Stomach (tissue), 9 donors: ENCODE data around the gene ANXA9. TPM values are rescaled to one million over a fixed set of nuclear protein-coding genes. Genes with fewer than 3 reads are reported as not detected.

Experiments used
- DNase-seq, 2 donors: peaks; one replicate each; pipeline versions ENCODE4 v3.0.0 to v3.0.0-alpha.2; 2013 to 2019
- H3K27ac ChIP-seq, 5 donors: fragments of 200-600 bp in 4 of 5; sonication (generic) in 4 of 5; one replicate each; pipeline ENCODE4 v1.5.1; 2013 to 2019; ENCODE audit warnings: mild to moderate bottlenecking in 1 of 5, moderate library complexity in 1 of 5
- H3K27me3 ChIP-seq, 3 donors: fragments of 200-600 bp; sonication (generic); one replicate each; pipeline ENCODE4 v1.5.1; 2017 to 2019; ENCODE audit warnings: mixed run types in 1 of 3
- H3K36me3 ChIP-seq, 4 donors: fragments of 200-600 bp; sonication (generic); 1 replicate in 3 of 4; 2 replicates in 1 of 4; pipeline ENCODE4 v1.5.1; 2016 to 2019
- H3K4me1 ChIP-seq, 4 donors: fragments of 200-600 bp; sonication (generic); one replicate each; pipeline ENCODE4 v1.5.1; 2016 to 2019
- H3K4me3 ChIP-seq, 4 donors: fragments of 200-600 bp; sonication (generic) in 3 of 4; one replicate each; pipeline ENCODE4 v1.5.1; 2016 to 2019; ENCODE audit warnings: mild to moderate bottlenecking in 1 of 4
- H3K9me3 ChIP-seq, 4 donors: fragments of 200-600 bp; sonication (generic); one replicate each; pipeline ENCODE4 v1.5.1; 2016 to 2019
- EP300 ChIP-seq: sonication (generic); formaldehyde crosslinking; IDR thresholded peaks from one replicate; pipeline ENCODE4 v1.6.1; 2017; ENCODE audit warnings: antibody characterized with exemption
- POLR2A ChIP-seq, 4 donors: fragments of 450-650 bp; IDR thresholded peaks; one replicate each; pipeline ENCODE4 v1.6.1; 2016; ENCODE audit warnings: antibody characterized with exemption in 4 of 4, control low read depth in 2 of 4, mild to moderate bottlenecking in 1 of 4, moderate library complexity in 1 of 4
- POLR2AphosphoS5 ChIP-seq, 3 donors: sonication (generic); formaldehyde crosslinking; IDR thresholded peaks; one replicate each; pipeline ENCODE4 v1.6.1; 2016; ENCODE audit warnings: antibody characterized with exemption in 3 of 3
- WGBS, 5 donors: extraction: QIAGEN DNeasy Blood & Tissue Kit in 3 of 5; methylation state at CpG; one replicate each; pipeline versions ENCODE4 v1.1.5 to v1.1.7; 2013 to 2018; 5-methylcytosine and 5-hydroxymethylcytosine counted together
- intact Hi-C: fragments of 100-400 bp; cut with DNase I; formaldehyde crosslinking; loops from one replicate; pipeline ENCODE4 v1.15.1; 2023; ENCODE audit warnings: low total_unique reads
- polyA plus RNA-seq, 3 donors: library from polyadenylated mRNA; stranded (reverse); fragments of 200-250 nt; gene quantifications; one replicate each; pipeline ENCODE4 v1.2.3, GENCODE V29; 2013
- total RNA-seq, 5 donors: library from RNA; depleted of rRNA; stranded (reverse); fragments of >200 nt; gene quantifications; one replicate each; pipeline versions ENCODE4 v1.1.0 to v1.2.3, GENCODE V29; 2014 to 2016
- TF ChIP-seq, protein P1 (sequence below), 7 experiments: fragments of 450-650 bp in 4 of 7; fragments of 200-600 bp in 3 of 7; sonication (generic) in 3 of 7; IDR thresholded peaks; one replicate each; pipeline ENCODE4 v1.5.1; 2016 to 2019; ENCODE audit warnings: antibody characterized with exemption in 7 of 7, control low read depth in 2 of 7, mild to moderate bottlenecking in 1 of 7
- donor health status: healthy with polysubstance abuse.
- donor health status: Bipolar disorder and iron deficiency.
- donor health status: healthy.

The ANXA9 gene
- total and polyA plus RNA-seq, 8 donors: 0.44 to 0.63 (median 0.46) TPM; not detected in 5

DNA sequence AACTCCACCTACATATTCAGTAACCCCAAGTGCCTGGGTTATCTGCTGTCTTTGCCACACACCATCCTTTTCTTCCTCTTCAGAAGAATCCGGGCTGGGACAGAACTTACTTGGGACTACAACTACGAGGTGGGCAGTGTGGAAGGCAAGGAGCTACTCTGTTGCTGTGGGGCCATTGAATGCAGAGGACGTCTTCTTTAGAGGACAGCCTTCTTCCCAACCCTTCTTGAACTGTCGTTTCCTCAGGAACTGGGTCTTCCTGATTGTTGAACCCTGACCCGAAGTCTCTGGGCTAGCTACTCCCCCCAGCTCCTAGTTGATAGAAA, 18.0 kb upstream of the ANXA9 start:
- Histone ChIP-seq H3K9me3 (no peaks in the 10 kb centered on the region), H3K4me3 (no peak overlapping the region), H3K27ac (no peak overlapping the region), H3K4me1 (peaks cover 0 to 16% (median 11%) of the 10 kb centered on the region in 4 donors), H3K27me3 (no peaks in the 10 kb centered on the region), H3K36me3 (peaks cover 89 to 100% (median 99%) of the 10 kb centered on the region in 4 donors)
- intact Hi-C loops: no loop called here
- WGBS, 5 donors: 73 to 85% (median 82%) methylated on average over 5 of the region's 5 CpGs
- no peak for TF ChIP-seq EP300
- TF ChIP-seq, protein P1, sequence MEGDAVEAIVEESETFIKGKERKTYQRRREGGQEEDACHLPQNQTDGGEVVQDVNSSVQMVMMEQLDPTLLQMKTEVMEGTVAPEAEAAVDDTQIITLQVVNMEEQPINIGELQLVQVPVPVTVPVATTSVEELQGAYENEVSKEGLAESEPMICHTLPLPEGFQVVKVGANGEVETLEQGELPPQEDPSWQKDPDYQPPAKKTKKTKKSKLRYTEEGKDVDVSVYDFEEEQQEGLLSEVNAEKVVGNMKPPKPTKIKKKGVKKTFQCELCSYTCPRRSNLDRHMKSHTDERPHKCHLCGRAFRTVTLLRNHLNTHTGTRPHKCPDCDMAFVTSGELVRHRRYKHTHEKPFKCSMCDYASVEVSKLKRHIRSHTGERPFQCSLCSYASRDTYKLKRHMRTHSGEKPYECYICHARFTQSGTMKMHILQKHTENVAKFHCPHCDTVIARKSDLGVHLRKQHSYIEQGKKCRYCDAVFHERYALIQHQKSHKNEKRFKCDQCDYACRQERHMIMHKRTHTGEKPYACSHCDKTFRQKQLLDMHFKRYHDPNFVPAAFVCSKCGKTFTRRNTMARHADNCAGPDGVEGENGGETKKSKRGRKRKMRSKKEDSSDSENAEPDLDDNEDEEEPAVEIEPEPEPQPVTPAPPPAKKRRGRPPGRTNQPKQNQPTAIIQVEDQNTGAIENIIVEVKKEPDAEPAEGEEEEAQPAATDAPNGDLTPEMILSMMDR (IDR thresholded peaks at IDR 0.05): no peak
- no peak for TF ChIP-seq POLR2A (IDR thresholded peaks at IDR 0.05)
- TF ChIP-seq POLR2AphosphoS5 (IDR thresholded peaks at IDR 0.05): no peak
- DNase-seq: no peak

DNA sequence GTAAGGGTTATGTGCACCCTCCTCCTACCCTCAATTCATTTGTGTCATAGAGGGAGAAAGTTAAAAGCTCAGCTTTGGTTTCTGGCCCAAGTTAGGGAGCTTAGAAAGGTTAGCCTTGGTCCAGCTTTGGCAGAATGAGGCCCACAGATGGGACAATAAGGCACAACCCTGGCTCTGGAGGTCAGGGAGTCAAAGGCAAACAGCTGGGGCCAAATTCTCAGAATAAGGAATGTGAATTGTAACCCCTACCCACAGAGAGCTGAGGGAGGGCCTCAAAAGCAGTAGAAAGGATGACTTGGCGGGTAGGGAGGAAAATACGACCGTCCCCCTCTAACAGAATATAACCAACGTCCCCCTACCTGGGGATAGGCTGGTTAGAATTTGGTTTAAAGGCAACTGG, 16.5 kb upstream of the ANXA9 start:
- intact Hi-C loops: no loop called here
- H3K36me3 ChIP-seq: peaks cover 74 to 87% (median 84%) of the 10 kb centered on the region in 4 donors

DNA sequence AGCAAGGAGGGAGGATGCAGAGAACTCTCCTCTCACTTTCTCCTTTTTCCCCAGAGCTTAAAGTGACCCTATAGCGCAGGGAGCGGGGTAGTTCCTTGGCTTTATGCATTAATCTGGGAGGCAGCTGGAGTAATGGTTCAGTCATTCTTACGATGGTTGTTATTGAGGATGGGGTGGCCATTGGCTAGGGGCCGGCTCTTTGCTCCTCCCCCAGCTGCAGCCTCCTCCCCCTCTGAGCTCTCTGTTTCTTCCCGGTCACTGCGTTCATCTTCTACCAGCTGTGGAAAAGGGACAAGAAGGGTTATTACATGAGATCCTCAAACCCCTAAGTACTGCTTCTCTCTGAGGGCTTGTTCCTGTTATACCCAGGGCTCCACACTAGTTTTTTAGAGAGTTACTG, 16.1 kb upstream of the ANXA9 start:
- DNase-seq: no peak
- H3K36me3 ChIP-seq: peaks cover 72 to 83% (median 80%) of the 10 kb centered on the region in 4 donors
- no peaks in the 10 kb centered on the region for H3K27me3 ChIP-seq
- no peaks in the 10 kb centered on the region for H3K9me3 ChIP-seq
- H3K27ac ChIP-seq: no peak overlapping the region
- no peak overlapping the region for H3K4me3 ChIP-seq
- WGBS, 5 donors: 64 to 83% (median 76%) methylated on average over 6 of the region's 6 CpGs
- H3K4me1 ChIP-seq: peaks cover 16 to 34% (median 28%) of the 10 kb centered on the region in 4 donors
- TF ChIP-seq, protein P1 (IDR thresholded peaks at IDR 0.05): no peak
- TF ChIP-seq POLR2A (IDR thresholded peaks at IDR 0.05) (no peak), POLR2AphosphoS5 (IDR thresholded peaks at IDR 0.05) (no peak), EP300 (no peak)
- intact Hi-C loops: no loop called here

More for the DNA sequence above, 16.5 kb upstream of the ANXA9 start:
- Histone ChIP-seq H3K4me1 (peaks cover 12 to 30% (median 23%) of the 10 kb centered on the region in 4 donors), H3K27ac (no peak overlapping the region), H3K4me3 (no peak overlapping the region), H3K9me3 (no peaks in the 10 kb centered on the region), H3K27me3 (no peaks in the 10 kb centered on the region)
- WGBS, 5 donors: 79 to 96% (median 91%) methylated on average over 4 of the region's 4 CpGs
- DNase-seq: no peak
- TF ChIP-seq POLR2A (IDR thresholded peaks at IDR 0.05) (no peak), EP300 (no peak), POLR2AphosphoS5 (IDR thresholded peaks at IDR 0.05) (no peak)
- TF ChIP-seq, protein P1 (IDR thresholded peaks at IDR 0.05): no peak

DNA sequence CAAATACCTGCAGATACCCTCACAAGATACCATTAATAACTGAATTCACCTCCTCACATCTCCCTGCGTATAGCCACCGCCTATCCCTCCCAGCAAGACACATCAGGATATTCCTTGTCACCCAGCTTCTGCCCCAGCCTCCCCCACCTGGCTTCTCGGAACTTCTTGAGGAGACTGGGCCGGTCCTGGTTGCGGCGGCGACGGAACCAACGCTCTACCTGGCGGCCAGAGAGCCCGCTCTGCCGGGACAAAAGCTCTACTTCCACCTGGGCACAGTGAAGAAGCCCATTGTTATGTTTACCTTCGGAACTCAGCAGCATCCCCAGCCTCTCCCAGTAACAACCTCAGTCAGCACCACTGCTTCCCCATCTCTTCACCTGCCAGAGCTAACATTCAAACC, 14.2 kb upstream of the ANXA9 start:
- Histone ChIP-seq H3K27ac (peak overlapping the region in 1 of 5 donors; percentile 32), H3K4me3 (no peak overlapping the region), H3K4me1 (peaks cover 36 to 52% (median 45%) of the 10 kb centered on the region in 4 donors), H3K9me3 (no peaks in the 10 kb centered on the region), H3K36me3 (peaks cover 59 to 63% (median 61%) of the 10 kb centered on the region in 4 donors), H3K27me3 (no peaks in the 10 kb centered on the region)
- TF ChIP-seq, protein P1 (IDR thresholded peaks at IDR 0.05): no peak
- no peak for TF ChIP-seq POLR2AphosphoS5 (IDR thresholded peaks at IDR 0.05)
- no peak for TF ChIP-seq POLR2A (IDR thresholded peaks at IDR 0.05)
- no peak for TF ChIP-seq EP300
- 95 to 98% (median 97%) methylated on average over 13 of the region's 13 CpGs for whole genome bisulfite sequencing, 5 donors
- intact Hi-C loops: no loop called here
- DNase-seq: no peak
